ENCODE results near the gene FAM114A1. TPM values are rescaled to one million over a fixed set of nuclear protein-coding genes. Genes with fewer than 3 reads are reported as not detected.
A peak's percentile ranks its signal among the peaks of the same experiment; 100 is the strongest.

The FAM114A1 gene
- total and polyA plus RNA-seq, 2 of the 8 experiments (the other 6 are each of a cell fraction or from before 2014, with no cell fraction given): 9.5 to 12.0 TPM

DNA sequence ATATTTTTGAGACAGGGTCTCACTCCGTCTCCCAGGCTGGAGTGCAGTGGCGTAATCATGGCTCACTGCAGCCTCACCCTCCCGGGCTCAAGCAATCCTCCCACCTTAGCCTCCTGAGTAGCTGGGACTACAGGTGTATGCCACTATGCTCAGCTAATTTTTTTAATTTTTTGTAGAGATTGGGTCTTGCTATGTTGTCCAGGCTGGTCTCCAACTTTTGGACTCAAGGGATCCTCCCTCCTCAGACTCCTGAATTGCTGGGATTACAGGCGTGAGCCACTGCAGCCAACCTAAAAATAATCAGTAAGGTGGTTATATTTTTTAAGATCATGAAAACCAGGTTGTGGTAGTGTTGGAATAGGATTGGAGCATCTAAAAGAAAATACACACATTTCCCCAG is 126.5 kb downstream of the FAM114A1 start (continued):
- TF ChIP-seq SIX5 (IDR thresholded peaks at IDR 0.05; ENCODE audit: low read depth, low read length) (no peak), SUZ12 (IDR thresholded peaks at IDR 0.05; ENCODE audit: low read length) (no peak), SP1 (IDR thresholded peaks at IDR 0.05; ENCODE audit: low read depth, low read length) (no peak), MAFK (IDR thresholded peaks at IDR 0.05; ENCODE audit: low read depth, low read length) (no peak), SIRT6 (IDR thresholded peaks at IDR 0.05; ENCODE audit: low read length) (no peak)

MicroRNA genes within 50 kb of the gene (microRNA counts, 767-probe panel; counts per million panel counts)
- 879 counts per million, percentile 95 among the panel's probes with 10 or more counts for microRNA hsa-miR-574-3p
- 879 counts per million, percentile 95 among the panel's probes with 10 or more counts for microRNA hsa-miR-574-5p

Small RNA genes lying within 50 kb of the gene (microRNA-seq; reads per million reads assigned to microRNA genes)
- 7.4 to 14.4 reads per million in 2 experiments for gene MIR574 (ENCODE audit: borderline microRNAs expressed in 2 of 2, borderline number of aligned reads in 2 of 2, borderline replicate concordance in 1 of 2)

Small RNA genes lying within 50 kb of the gene (small RNA-seq; reads per million reads assigned to genes)
- 29.5 reads per million, percentile 94 among the genes with 10 or more reads in this experiment for gene MIR574 (ENCODE audit: insufficient read depth)

Other genes starting within 250 kb of the FAM114A1 start
- gene KLF3, start 203.6 kb upstream of the FAM114A1 start, total RNA-seq (2021; fragmentation: NEBNext Ultra II Directional; extraction: Animal tissue kit (Norgen Biotek cat#: 25700)): 13.4 and 14.9 TPM in 2 replicates
- 7.1 and 8.0 TPM in 2 replicates for gene KLF3, start 203.6 kb upstream of the FAM114A1 start, polyA plus RNA-seq (2011; rRNA removed)
- gene TLR10, start 84.8 kb upstream of the FAM114A1 start, total RNA-seq (2021; fragmentation: NEBNext Ultra II Directional; extraction: Animal tissue kit (Norgen Biotek cat#: 25700)): not detected in 2 replicates
- not detected in 2 replicates for gene TLR10, start 84.8 kb upstream of the FAM114A1 start, polyA plus RNA-seq (2011; rRNA removed)
- gene TLR1, start 63.0 kb upstream of the FAM114A1 start, total RNA-seq (2021; fragmentation: NEBNext Ultra II Directional; extraction: Animal tissue kit (Norgen Biotek cat#: 25700)): not detected in 2 replicates
- gene TLR1, start 63.0 kb upstream of the FAM114A1 start, polyA plus RNA-seq (2011; rRNA removed): not detected in 2 replicates
- gene TLR6, start 11.0 kb upstream of the FAM114A1 start, total RNA-seq (2021; fragmentation: NEBNext Ultra II Directional; extraction: Animal tissue kit (Norgen Biotek cat#: 25700)): 0.08 and 0.09 TPM in 2 replicates
- gene TLR6, start 11.0 kb upstream of the FAM114A1 start, polyA plus RNA-seq (2011; rRNA removed): 0.02 TPM in 1 of 2 replicates, not detected in the other
- gene TMEM156, start 164.6 kb downstream of the FAM114A1 start, total RNA-seq (2021; fragmentation: NEBNext Ultra II Directional; extraction: Animal tissue kit (Norgen Biotek cat#: 25700)): not detected in 2 replicates
- not detected in 2 replicates for gene TMEM156, start 164.6 kb downstream of the FAM114A1 start, polyA plus RNA-seq (2011; rRNA removed)
- gene KLHL5, start 194.4 kb downstream of the FAM114A1 start, total RNA-seq (2021; fragmentation: NEBNext Ultra II Directional; extraction: Animal tissue kit (Norgen Biotek cat#: 25700)): 22.4 and 23.6 TPM in 2 replicates
- 8.8 and 13.0 TPM in 2 replicates for gene KLHL5, start 194.4 kb downstream of the FAM114A1 start, polyA plus RNA-seq (2011; rRNA removed)

All from H1 (cell line).